Measurements from ENCODE around the gene KIF4B.

DNA sequence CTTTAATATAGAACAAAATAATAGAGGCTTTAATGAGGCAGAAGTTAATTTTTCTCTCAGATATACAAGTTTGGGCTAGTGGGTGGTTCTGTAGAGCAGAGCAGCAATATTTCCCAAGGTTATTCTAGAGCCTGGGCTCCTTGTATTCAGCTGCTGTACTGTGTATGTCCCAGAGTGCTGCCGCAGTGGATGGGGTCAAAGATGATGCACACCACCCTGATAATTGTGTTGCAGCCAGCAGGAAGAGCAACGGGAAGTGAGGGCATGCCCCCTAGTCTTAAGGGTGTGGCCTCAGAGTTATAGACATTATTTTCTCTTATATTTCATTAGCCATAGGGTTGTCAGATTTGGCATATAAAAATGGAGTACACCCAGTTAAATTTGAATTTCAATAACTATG, 23.9 kb upstream of the KIF4B start:
- TF ChIP-seq, protein P1, sequence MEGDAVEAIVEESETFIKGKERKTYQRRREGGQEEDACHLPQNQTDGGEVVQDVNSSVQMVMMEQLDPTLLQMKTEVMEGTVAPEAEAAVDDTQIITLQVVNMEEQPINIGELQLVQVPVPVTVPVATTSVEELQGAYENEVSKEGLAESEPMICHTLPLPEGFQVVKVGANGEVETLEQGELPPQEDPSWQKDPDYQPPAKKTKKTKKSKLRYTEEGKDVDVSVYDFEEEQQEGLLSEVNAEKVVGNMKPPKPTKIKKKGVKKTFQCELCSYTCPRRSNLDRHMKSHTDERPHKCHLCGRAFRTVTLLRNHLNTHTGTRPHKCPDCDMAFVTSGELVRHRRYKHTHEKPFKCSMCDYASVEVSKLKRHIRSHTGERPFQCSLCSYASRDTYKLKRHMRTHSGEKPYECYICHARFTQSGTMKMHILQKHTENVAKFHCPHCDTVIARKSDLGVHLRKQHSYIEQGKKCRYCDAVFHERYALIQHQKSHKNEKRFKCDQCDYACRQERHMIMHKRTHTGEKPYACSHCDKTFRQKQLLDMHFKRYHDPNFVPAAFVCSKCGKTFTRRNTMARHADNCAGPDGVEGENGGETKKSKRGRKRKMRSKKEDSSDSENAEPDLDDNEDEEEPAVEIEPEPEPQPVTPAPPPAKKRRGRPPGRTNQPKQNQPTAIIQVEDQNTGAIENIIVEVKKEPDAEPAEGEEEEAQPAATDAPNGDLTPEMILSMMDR (IDR thresholded peaks at IDR 0.05; ENCODE audit: poor library complexity), result no peak
- TF ChIP-seq EZH2 (IDR thresholded peaks at IDR 0.05; ENCODE audit: borderline replicate concordance) (no peak), EZH2phosphoT487 (IDR thresholded peaks at IDR 0.05; ENCODE audit: low read depth, severe bottlenecking, unreplicated experiment) (no peak)
